Activated naive CD4-positive, alpha-beta T cell treated with anti-CD3 and anti-CD28 coated beads, Interleukin-2, amount 10 ng/mL, durations not matched to agents 7 days and 5 days (primary cell): ENCODE measurements around the gene CLRN1.

Experiments used
- CTCF ChIA-PET: fragments of 350-600 bp; sonication (Branson Sonifier 250); formaldehyde crosslinking; loops from one replicate; lab custom pipeline; 2021; ENCODE audit warnings: antibody characterized with exemption; lab: Charles Lee
- DNase-seq: peaks from one replicate; pipeline ENCODE4 v3.0.0-alpha.2; 2020
- H3K27ac Mint-ChIP-seq: one replicate; pipeline ENCODE4 v1.8.0; 2021; ENCODE audit warnings: mild to moderate bottlenecking, moderate library complexity, mixed read lengths
- H3K27me3 Mint-ChIP-seq: one replicate; pipeline ENCODE4 v1.8.0; 2021; ENCODE audit warnings: mild to moderate bottlenecking, mixed read lengths
- H3K36me3 Mint-ChIP-seq: one replicate; pipeline ENCODE4 v1.8.0; 2021; ENCODE audit warnings: mixed read lengths
- H3K4me1 Mint-ChIP-seq: one replicate; pipeline ENCODE4 v1.8.0; 2021; ENCODE audit warnings: mixed read lengths
- H3K4me3 Mint-ChIP-seq: one replicate; pipeline ENCODE4 v1.8.0; 2021; ENCODE audit warnings: mild to moderate bottlenecking, moderate library complexity, mixed read lengths
- H3K9me3 Mint-ChIP-seq: one replicate; pipeline ENCODE4 v1.8.0; 2021; ENCODE audit warnings: mixed read lengths

Gene CLRN1

GRCh38 chr3:150960708-150961684 is 11.5 kb downstream of the CLRN1 start:
- Mint-ChIP-seq H3K27me3 (peaks cover 14% of the 10 kb centered on the region), H3K36me3 (no peaks in the 10 kb centered on the region), H3K27ac (no peak overlapping the region), H3K4me3 (no peak overlapping the region), H3K4me1 (no peaks in the 10 kb centered on the region), H3K9me3 (no peaks in the 10 kb centered on the region)
- no peak for DNase-seq
- CTCF ChIA-PET: no interaction called here

- H3K4me3 Mint-ChIP-seq: no peak overlapping the region
- no peaks in the 10 kb centered on the region for H3K36me3 Mint-ChIP-seq
- CTCF ChIA-PET: no interaction called here
- no peaks in the 10 kb centered on the region for H3K4me1 Mint-ChIP-seq
- H3K27me3 Mint-ChIP-seq: peaks cover 14% of the 10 kb centered on the region
- no peak overlapping the region for H3K27ac Mint-ChIP-seq
- DNase-seq: no peak
- no peaks in the 10 kb centered on the region for H3K9me3 Mint-ChIP-seq
Measured at GRCh38 chr3:150958683-150959082, 13.8 kb downstream of the CLRN1 start.

- Mint-ChIP-seq H3K9me3 (no peaks in the 10 kb centered on the region), H3K27me3 (peaks cover 14% of the 10 kb centered on the region), H3K4me1 (no peaks in the 10 kb centered on the region), H3K36me3 (no peaks in the 10 kb centered on the region), H3K27ac (no peak overlapping the region), H3K4me3 (no peak overlapping the region)
- DNase-seq: no peak
- CTCF ChIA-PET: no interaction called here
Measured at GRCh38 chr3:150956376-150956775, 16.2 kb downstream of the CLRN1 start.

- Mint-ChIP-seq H3K9me3 (no peaks in the 10 kb centered on the region), H3K4me3 (no peak overlapping the region), H3K27ac (no peak overlapping the region), H3K36me3 (no peaks in the 10 kb centered on the region), H3K4me1 (no peaks in the 10 kb centered on the region), H3K27me3 (peaks cover 2% of the 10 kb centered on the region)
- CTCF ChIA-PET: no interaction called here
- DNase-seq: no peak
Measured at GRCh38 chr3:150951923-150952322, 20.6 kb downstream of the CLRN1 start.

- Mint-ChIP-seq H3K36me3 (no peaks in the 10 kb centered on the region), H3K4me1 (no peaks in the 10 kb centered on the region), H3K4me3 (no peak overlapping the region), H3K27ac (no peak overlapping the region), H3K27me3 (peaks cover 11% of the 10 kb centered on the region), H3K9me3 (no peaks in the 10 kb centered on the region)
- CTCF ChIA-PET: no interaction called here
- no peak for DNase-seq
Measured at GRCh38 chr3:150945226-150946032, 27.1 kb downstream of the CLRN1 start.

- Mint-ChIP-seq H3K4me1 (no peaks in the 10 kb centered on the region), H3K27me3 (peaks cover 21% of the 10 kb centered on the region)
Measured at GRCh38 chr3:150942221-150942620, 30.3 kb downstream of the CLRN1 start.

GRCh38 chr3:150936693-150937092 is 35.8 kb downstream of the CLRN1 start:
- Mint-ChIP-seq H3K9me3 (no peaks in the 10 kb centered on the region), H3K36me3 (no peaks in the 10 kb centered on the region), H3K4me1 (no peaks in the 10 kb centered on the region), H3K4me3 (no peak overlapping the region), H3K27ac (no peak overlapping the region), H3K27me3 (peaks cover 24% of the 10 kb centered on the region)
- CTCF ChIA-PET: interaction anchor here (0.7 kb wide), 1 partner anchor 1082 kb away, joined by 3 read pairs; no protein-coding TSS in a partner anchor
- no peak for DNase-seq

More at GRCh38 chr3:150942221-150942620, 30.3 kb downstream of the CLRN1 start:
- CTCF ChIA-PET: no interaction called here
- no peaks in the 10 kb centered on the region for H3K9me3 Mint-ChIP-seq
- H3K36me3 Mint-ChIP-seq: no peaks in the 10 kb centered on the region
- H3K27ac Mint-ChIP-seq: no peak overlapping the region
- DNase-seq: no peak
- no peak overlapping the region for H3K4me3 Mint-ChIP-seq

GRCh38 chr3:150933473-150933995 is 39.0 kb downstream of the CLRN1 start:
- H3K27me3 Mint-ChIP-seq: peaks cover 33% of the 10 kb centered on the region
- no peak for DNase-seq
- H3K36me3 Mint-ChIP-seq: no peaks in the 10 kb centered on the region
- no peak overlapping the region for H3K27ac Mint-ChIP-seq
- no peaks in the 10 kb centered on the region for H3K4me1 Mint-ChIP-seq
- CTCF ChIA-PET: interaction anchor here (1.0 kb wide), 1 partner anchor 8 kb away, joined by 5 read pairs; no protein-coding TSS in a partner anchor
- H3K9me3 Mint-ChIP-seq: no peaks in the 10 kb centered on the region
- H3K4me3 Mint-ChIP-seq: no peak overlapping the region

GRCh38 chr3:150931745-150932144 is 40.8 kb downstream of the CLRN1 start:
- Mint-ChIP-seq H3K9me3 (no peaks in the 10 kb centered on the region), H3K27me3 (peaks cover 29% of the 10 kb centered on the region), H3K36me3 (no peaks in the 10 kb centered on the region), H3K27ac (no peak overlapping the region), H3K4me1 (no peaks in the 10 kb centered on the region), H3K4me3 (no peak overlapping the region)
- DNase-seq: no peak
- CTCF ChIA-PET: no interaction called here

- no peaks in the 10 kb centered on the region for H3K36me3 Mint-ChIP-seq
- peaks cover 31% of the 10 kb centered on the region for H3K27me3 Mint-ChIP-seq
- no peak for DNase-seq
- H3K27ac Mint-ChIP-seq: no peak overlapping the region
- H3K9me3 Mint-ChIP-seq: no peaks in the 10 kb centered on the region
- H3K4me1 Mint-ChIP-seq: no peaks in the 10 kb centered on the region
- no peak overlapping the region for H3K4me3 Mint-ChIP-seq
- CTCF ChIA-PET: no interaction called here
Measured at GRCh38 chr3:150930839-150931238, 41.7 kb downstream of the CLRN1 start.

- Mint-ChIP-seq H3K27ac (no peak overlapping the region), H3K27me3 (peaks cover 37% of the 10 kb centered on the region), H3K4me1 (no peaks in the 10 kb centered on the region), H3K9me3 (no peaks in the 10 kb centered on the region), H3K4me3 (no peak overlapping the region), H3K36me3 (no peaks in the 10 kb centered on the region)
- DNase-seq: no peak
- CTCF ChIA-PET: interaction anchor here (1.0 kb wide), 1 partner anchor 10 kb away, joined by 4 read pairs; no protein-coding TSS in a partner anchor
Measured at GRCh38 chr3:150928234-150928633, 44.3 kb downstream of the CLRN1 start.

GRCh38 chr3:150926328-150926727 is 46.2 kb downstream of the CLRN1 start:
- no peak overlapping the region for H3K4me3 Mint-ChIP-seq
- H3K36me3 Mint-ChIP-seq: no peaks in the 10 kb centered on the region
- H3K27ac Mint-ChIP-seq: no peak overlapping the region
- DNase-seq: no peak
- no peaks in the 10 kb centered on the region for H3K9me3 Mint-ChIP-seq
- H3K4me1 Mint-ChIP-seq: no peaks in the 10 kb centered on the region
- H3K27me3 Mint-ChIP-seq: peaks cover 37% of the 10 kb centered on the region
- CTCF ChIA-PET: interaction anchor here (0.8 to 2.3 kb wide), 5 partner anchors 22 to 221 kb away, joined by 3 to 9 read pairs (median 6); no protein-coding TSS in a partner anchor

- peak; percentile 68 for DNase-seq
- Mint-ChIP-seq H3K9me3 (no peaks in the 10 kb centered on the region), H3K27me3 (peaks cover 37% of the 10 kb centered on the region), H3K4me3 (no peak overlapping the region), H3K27ac (no peak overlapping the region), H3K36me3 (no peaks in the 10 kb centered on the region), H3K4me1 (no peaks in the 10 kb centered on the region)
- CTCF ChIA-PET: interaction anchor here (0.7 to 2.3 kb wide), 8 partner anchors 8 to 230 kb away, joined by 3 to 9 read pairs (median 4); no protein-coding TSS in a partner anchor
Measured at GRCh38 chr3:150925751-150926201, 46.8 kb downstream of the CLRN1 start.

GRCh38 chr3:150922611-150923010 is 49.9 kb downstream of the CLRN1 start:
- DNase-seq: no peak
- CTCF ChIA-PET: no interaction called here
- H3K4me3 Mint-ChIP-seq: no peak overlapping the region
- no peaks in the 10 kb centered on the region for H3K4me1 Mint-ChIP-seq
- peaks cover 37% of the 10 kb centered on the region for H3K27me3 Mint-ChIP-seq
- H3K36me3 Mint-ChIP-seq: no peaks in the 10 kb centered on the region
- H3K27ac Mint-ChIP-seq: no peak overlapping the region
- H3K9me3 Mint-ChIP-seq: no peaks in the 10 kb centered on the region
